Testis (tissue), 3 donors: Measurements from ENCODE around the gene CLEC11A. TPM values are rescaled to one million over a fixed set of nuclear protein-coding genes. Genes with fewer than 3 reads are reported as not detected.

ENCODE experiments used
- DNase-seq: peaks from one replicate; pipeline ENCODE4 v3.0.0-alpha.2; 2019
- H3K27ac ChIP-seq, 2 donors: fragments of 200-600 bp; sonication (generic); one replicate each; pipeline ENCODE4 v1.5.1; 2019
- H3K27me3 ChIP-seq: fragments of 200-600 bp; sonication (generic); one replicate; pipeline ENCODE4 v1.5.1; 2019
- H3K36me3 ChIP-seq: fragments of 200-600 bp; sonication (generic); one replicate; pipeline ENCODE4 v1.5.1; 2017; ENCODE audit warnings: low read depth; ENCODE audit errors: missing control alignments
- H3K4me1 ChIP-seq: fragments of 200-600 bp; sonication (generic); one replicate; pipeline ENCODE4 v1.5.1; 2019
- H3K4me3 ChIP-seq, 2 donors: fragments of 200-600 bp; sonication (generic); one replicate each; pipeline ENCODE4 v1.5.1; 2017 to 2019
- H3K9me3 ChIP-seq: fragments of 200-600 bp; sonication (generic); one replicate; pipeline ENCODE4 v1.5.1; 2017
- POLR2A ChIP-seq: fragments of 450-650 bp; IDR thresholded peaks from one replicate; pipeline ENCODE4 v1.6.1; 2017; ENCODE audit warnings: antibody characterized with exemption, mild to moderate bottlenecking, moderate library complexity
- WGBS, 2 donors: methylation state at CpG; one replicate each; pipeline ENCODE4 v1.1.5; 2018; 5-methylcytosine and 5-hydroxymethylcytosine counted together
- intact Hi-C: fragments of 100-400 bp; cut with DNase I; formaldehyde crosslinking; loops from one replicate; pipeline ENCODE4 v1.15.1; 2023; ENCODE audit warnings: low total_unique reads
- polyA plus RNA-seq: library from polyadenylated mRNA; stranded (reverse); fragments of 350-450 nt; fragmentation: Illumina TruSeq; extraction: RNeasy Lipid Tissue Mini Kit (QIAGEN cat#74804); gene quantifications from one replicate; pipeline ENCODE4 v1.2.3, GENCODE V29; 2014; ENCODE audit warnings: low read depth, low replicate concordance; ENCODE audit not compliant: insufficient read depth
- total RNA-seq, 2 donors: library from RNA; depleted of rRNA; stranded (reverse); fragments of >200 nt; gene quantifications; one replicate each; pipeline ENCODE4 v1.2.3, GENCODE V29; 2016
- TF ChIP-seq, protein P1 (sequence below), 3 experiments: fragments of 450-650 bp in 2 of 3; fragments of 200-600 bp in 1 of 3; sonication (generic) in 1 of 3; IDR thresholded peaks; one replicate each; pipeline ENCODE4 v1.5.1; 2016 to 2019; ENCODE audit warnings: antibody characterized with exemption in 3 of 3, mild to moderate bottlenecking in 2 of 3, moderate library complexity in 1 of 3

CLEC11A gene
- total and polyA plus RNA-seq, 3 donors from 2014 or later = 14.3 to 20.6 (median 16.9) TPM

DNA sequence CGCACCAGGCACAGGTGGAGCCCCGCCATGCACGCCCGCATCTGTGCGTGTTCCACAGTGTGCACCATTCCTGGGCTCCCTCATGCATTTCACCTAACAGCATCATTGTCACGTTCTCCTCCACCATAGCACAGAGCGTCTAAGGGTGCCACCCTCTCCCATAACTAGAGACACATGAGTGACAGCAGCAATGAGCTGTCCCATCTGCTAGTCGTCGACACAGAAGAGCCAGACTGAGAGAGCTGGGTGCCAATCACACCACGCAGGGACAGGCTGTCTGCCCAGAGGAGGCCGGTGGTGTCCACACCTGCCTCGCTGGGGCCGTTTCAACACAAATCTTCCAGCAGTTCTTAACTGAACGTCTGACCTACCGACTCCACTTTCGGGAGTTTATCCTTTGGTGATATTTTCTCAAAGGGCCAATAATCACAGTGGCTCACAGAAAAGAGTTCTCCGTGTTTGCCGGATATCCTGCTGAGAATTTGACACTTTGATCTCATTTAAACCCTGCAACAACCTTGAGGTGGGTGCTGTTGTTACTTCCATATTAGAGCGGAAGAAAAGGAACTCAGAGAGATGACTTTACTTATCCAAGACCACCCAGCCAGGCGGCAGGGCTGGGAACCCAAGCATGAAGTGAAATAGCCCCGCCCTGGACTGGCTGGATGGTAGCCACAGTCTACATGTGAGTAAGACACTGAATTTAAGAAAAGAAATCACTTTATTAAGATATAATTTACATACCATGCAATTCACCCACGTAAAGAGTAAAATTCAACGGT, 16.2 kb downstream of the CLEC11A start:
- TF ChIP-seq, protein P1, sequence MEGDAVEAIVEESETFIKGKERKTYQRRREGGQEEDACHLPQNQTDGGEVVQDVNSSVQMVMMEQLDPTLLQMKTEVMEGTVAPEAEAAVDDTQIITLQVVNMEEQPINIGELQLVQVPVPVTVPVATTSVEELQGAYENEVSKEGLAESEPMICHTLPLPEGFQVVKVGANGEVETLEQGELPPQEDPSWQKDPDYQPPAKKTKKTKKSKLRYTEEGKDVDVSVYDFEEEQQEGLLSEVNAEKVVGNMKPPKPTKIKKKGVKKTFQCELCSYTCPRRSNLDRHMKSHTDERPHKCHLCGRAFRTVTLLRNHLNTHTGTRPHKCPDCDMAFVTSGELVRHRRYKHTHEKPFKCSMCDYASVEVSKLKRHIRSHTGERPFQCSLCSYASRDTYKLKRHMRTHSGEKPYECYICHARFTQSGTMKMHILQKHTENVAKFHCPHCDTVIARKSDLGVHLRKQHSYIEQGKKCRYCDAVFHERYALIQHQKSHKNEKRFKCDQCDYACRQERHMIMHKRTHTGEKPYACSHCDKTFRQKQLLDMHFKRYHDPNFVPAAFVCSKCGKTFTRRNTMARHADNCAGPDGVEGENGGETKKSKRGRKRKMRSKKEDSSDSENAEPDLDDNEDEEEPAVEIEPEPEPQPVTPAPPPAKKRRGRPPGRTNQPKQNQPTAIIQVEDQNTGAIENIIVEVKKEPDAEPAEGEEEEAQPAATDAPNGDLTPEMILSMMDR (IDR thresholded peaks at IDR 0.05) = no peak
- TF ChIP-seq POLR2A = no peak
- H3K4me3 ChIP-seq = no peak overlapping the region
- no peak for DNase-seq
- no peaks in the 10 kb centered on the region for H3K9me3 ChIP-seq
- no peaks in the 10 kb centered on the region for H3K36me3 ChIP-seq
- H3K27me3 ChIP-seq = no peaks in the 10 kb centered on the region
- no peak overlapping the region for H3K27ac ChIP-seq
- WGBS, 2 donors = 64 to 76% methylated on average over 23 of the region's 23 CpGs
- intact Hi-C loops = no loop called here
- H3K4me1 ChIP-seq = no peaks in the 10 kb centered on the region

DNA sequence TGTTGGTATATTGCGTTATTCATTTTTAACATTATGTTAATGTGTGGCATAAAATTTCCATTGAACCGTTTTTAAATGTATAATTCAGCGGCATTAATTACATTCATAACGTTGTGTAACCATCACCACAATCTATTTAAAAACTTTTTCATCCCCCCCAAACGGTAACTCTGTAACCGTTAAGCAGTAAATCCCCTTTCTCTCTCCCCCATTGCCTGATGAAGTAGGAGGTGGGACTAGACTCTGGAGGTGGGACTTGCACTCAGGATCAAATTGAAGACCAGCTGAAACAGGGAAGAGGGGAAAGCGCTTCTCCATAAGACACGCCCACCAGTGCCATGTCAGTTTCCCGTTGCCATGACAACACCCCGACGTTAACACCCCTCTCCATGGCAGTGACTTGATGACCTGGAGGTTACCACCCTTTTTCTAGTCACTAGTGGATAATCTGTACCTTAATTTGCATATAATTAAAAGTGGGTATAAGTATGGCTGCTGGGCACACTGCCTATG, 16.8 kb downstream of the CLEC11A start:
- no peaks in the 10 kb centered on the region for H3K9me3 ChIP-seq
- H3K27me3 ChIP-seq = no peaks in the 10 kb centered on the region

DNA sequence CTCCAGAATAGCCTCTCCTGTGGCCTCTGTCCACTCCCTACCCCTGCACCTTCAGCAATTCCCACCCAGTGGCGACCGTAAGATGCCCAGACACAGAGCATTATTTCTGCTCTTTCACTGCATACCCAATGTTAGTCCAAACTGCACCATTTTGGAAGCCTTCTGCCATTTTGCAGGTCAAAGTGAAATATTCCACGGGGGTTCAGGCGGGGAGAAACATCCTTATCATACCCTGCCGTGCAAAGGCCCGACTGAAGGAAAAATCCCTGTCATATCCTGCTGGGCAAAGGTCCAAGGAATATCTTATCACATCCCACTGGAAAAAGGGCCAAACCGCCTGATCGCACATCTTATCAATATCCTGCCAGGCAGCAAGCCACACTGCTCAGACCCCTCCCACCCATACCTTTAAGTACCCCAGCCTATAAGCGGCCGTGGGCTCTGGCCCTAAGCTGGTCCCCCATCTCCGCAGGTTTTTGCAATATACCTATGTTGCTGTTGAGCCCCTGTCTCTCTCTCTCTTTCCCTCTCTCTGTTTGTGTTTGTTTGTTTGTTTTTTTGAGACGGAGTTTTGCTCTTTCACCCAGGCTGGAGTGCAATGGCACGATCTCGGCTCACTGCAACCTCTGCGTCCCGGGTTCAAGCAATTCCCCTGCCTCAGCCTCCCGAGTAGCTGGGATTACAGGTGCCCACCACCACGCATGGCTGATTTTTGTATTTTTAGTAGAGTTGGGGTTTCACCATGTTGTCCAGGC, 18.2 kb downstream of the CLEC11A start:
- no peak overlapping the region for H3K27ac ChIP-seq
- WGBS, 2 donors = 64 to 65% methylated on average over 18 of the region's 18 CpGs
- H3K36me3 ChIP-seq = no peaks in the 10 kb centered on the region
- no peaks in the 10 kb centered on the region for H3K27me3 ChIP-seq
- DNase-seq = no peak
- no peaks in the 10 kb centered on the region for H3K4me1 ChIP-seq
- no peak overlapping the region for H3K4me3 ChIP-seq
- TF ChIP-seq, protein P1 (IDR thresholded peaks at IDR 0.05) = no peak
- TF ChIP-seq POLR2A = no peak
- intact Hi-C loops = no loop called here
- H3K9me3 ChIP-seq = no peaks in the 10 kb centered on the region

More for the DNA sequence above, 16.8 kb downstream of the CLEC11A start:
- DNase-seq = peak; percentile 63
- Histone ChIP-seq H3K27ac (no peak overlapping the region), H3K36me3 (no peaks in the 10 kb centered on the region), H3K4me1 (no peaks in the 10 kb centered on the region), H3K4me3 (no peak overlapping the region)
- TF ChIP-seq POLR2A = no peak
- TF ChIP-seq, protein P1 (IDR thresholded peaks at IDR 0.05) = no peak
- 43 to 47% methylated on average over 11 of the region's 11 CpGs for WGBS, 2 donors
- intact Hi-C loops = no loop called here

DNA sequence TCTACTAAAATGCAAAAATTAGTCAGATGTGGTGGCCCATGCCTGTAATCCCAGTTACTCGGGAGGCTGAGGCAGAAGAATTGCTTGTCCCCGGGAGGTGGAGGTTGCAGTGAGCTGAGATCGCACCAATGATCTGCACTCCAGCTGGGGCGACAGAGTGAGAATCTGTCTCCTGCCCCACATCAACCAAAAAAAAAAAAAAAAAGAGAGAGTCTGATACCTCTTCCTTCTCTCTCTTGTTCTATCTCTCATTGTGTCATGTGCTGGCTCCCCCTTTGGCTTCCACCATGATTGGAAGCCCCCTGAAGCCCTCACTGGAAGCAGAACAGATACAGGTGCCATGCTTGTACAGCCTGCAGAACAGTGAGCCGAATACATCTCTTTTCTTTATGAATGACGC, 20.4 kb downstream of the CLEC11A start:
- intact Hi-C loops = no loop called here

More for the DNA sequence above, 20.4 kb downstream of the CLEC11A start:
- Histone ChIP-seq H3K36me3 (no peaks in the 10 kb centered on the region), H3K27ac (no peak overlapping the region), H3K9me3 (no peaks in the 10 kb centered on the region), H3K4me1 (no peaks in the 10 kb centered on the region), H3K4me3 (no peak overlapping the region), H3K27me3 (no peaks in the 10 kb centered on the region)
- WGBS, 2 donors = 70 to 77% methylated on average over 5 to 6 of the region's 6 CpGs
- DNase-seq = no peak
- TF ChIP-seq, protein P1 (IDR thresholded peaks at IDR 0.05) = no peak
- no peak for TF ChIP-seq POLR2A
